ENCODE results near the gene IFT172. TPM values are rescaled to one million over a fixed set of nuclear protein-coding genes. Genes with fewer than 3 reads are reported as not detected.

The IFT172 gene
- total and polyA plus RNA-seq, 2 experiments from 2014 or later, result 8.6 to 9.9 TPM

GRCh38 chr2:27409321-27410073 is 80.0 kb downstream of the IFT172 start, which contains the start of gene PPM1G:
Gene PPM1G (minus strand): TSS chr2:27409591. CDS start chr2:27409422, 169 bp downstream.
- Histone ChIP-seq H3K9me3 (ENCODE audit: low read depth) (no peaks in the 10 kb centered on the region), H3K9me2 (ENCODE audit: insufficient read depth) (no peaks in the 10 kb centered on the region), H3K9ac (peak within 1 kb of the TSS; percentile 85), H3K79me2 (ENCODE audit: insufficient read depth) (peaks cover 49% of the 10 kb centered on the region), H3K27me3 (replicated peaks; ENCODE audit: insufficient read depth) (no peaks in the 10 kb centered on the region), H3K36me3 (ENCODE audit: low read depth) (no peaks in the 10 kb centered on the region), H3K4me1 (ENCODE audit: insufficient read depth) (peaks cover 12% of the 10 kb centered on the region), H3K4me2 (ENCODE audit: unreplicated experiment) (peak within 1 kb of the TSS; percentile 98), H4K20me1 (ENCODE audit: insufficient read depth) (no peaks in the 10 kb centered on the region), H3K4me3 (peak within 1 kb of the TSS; percentile 85), H3F3A (ENCODE audit: insufficient read depth) (peaks cover 12% of the 10 kb centered on the region), H2AFZ (peak within 1 kb of the TSS; percentile 100), H3K27ac (peak within 1 kb of the TSS; percentile 66)
- in situ Hi-C loops (cut with MboI), result no loop called here
- TF ChIP-seq EZH2phosphoT487 (IDR thresholded peaks at IDR 0.05; ENCODE audit: insufficient read depth, low read depth) (no peak), EZH2 (IDR thresholded peaks at IDR 0.05; ENCODE audit: insufficient read depth, poor library complexity, severe bottlenecking) (no peak)
- 1% methylated on average over 54 to 56 of the region's 82 CpGs for WGBS, 2 experiments (ENCODE audit: low coverage in 1 of 2, low lambda C conversion rate in 2 of 2, missing lambda C conversion rate in 2 of 2)
- DNase-seq, result peak; percentile 98

DNA sequence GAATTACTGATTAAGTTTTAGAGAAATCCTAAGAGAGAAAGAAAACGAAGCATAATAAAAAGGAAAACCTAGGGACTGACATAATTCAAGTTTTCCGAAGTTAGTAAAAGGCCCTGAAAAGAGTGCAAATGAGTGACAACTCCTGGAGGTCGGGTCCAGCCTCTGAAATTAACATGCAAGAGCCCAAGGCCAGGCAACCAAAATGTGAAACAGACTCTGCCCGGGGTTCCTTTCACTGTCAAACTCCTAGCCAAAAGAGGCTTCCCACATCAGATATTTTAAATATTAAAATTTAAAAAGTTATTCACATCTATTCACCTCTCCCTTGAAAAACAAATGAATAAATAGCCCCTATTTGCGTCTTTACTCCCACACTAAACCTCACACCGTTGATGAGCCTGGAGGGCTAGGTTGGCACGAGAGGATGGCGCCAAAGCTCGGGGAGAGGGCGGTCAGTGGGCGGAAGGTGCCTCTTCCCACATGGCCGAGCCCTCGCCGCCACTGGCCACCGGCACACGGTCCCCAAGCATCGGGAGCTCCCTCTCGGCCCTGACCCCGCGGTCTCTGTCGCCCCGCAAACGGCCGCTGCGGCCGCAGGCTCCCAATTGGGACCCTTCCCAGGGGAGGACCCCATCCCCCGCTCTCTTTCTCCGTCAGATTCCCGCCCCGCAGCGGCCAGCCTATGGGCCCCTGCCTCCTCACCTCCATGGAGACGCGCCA is 80.8 kb downstream of the IFT172 start:
- no peaks in the 10 kb centered on the region for H4K20me1 ChIP-seq (ENCODE audit: insufficient read depth)
- in situ Hi-C loops (cut with MboI), result no loop called here
- H3K4me1 ChIP-seq (ENCODE audit: insufficient read depth), result peaks cover 12% of the 10 kb centered on the region
- H3K27me3 ChIP-seq (replicated peaks; ENCODE audit: insufficient read depth), result no peaks in the 10 kb centered on the region
- peak overlapping the region; percentile 85 for H3K9ac ChIP-seq
- no peaks in the 10 kb centered on the region for H3K36me3 ChIP-seq (ENCODE audit: low read depth)
- H3K9me3 ChIP-seq (ENCODE audit: low read depth), result no peaks in the 10 kb centered on the region
- peak overlapping the region; percentile 100 for H2AFZ ChIP-seq
- 1 to 2% methylated on average over 23 to 32 of the region's 33 CpGs for WGBS, 2 experiments (ENCODE audit: low coverage in 1 of 2, low lambda C conversion rate in 2 of 2, missing lambda C conversion rate in 2 of 2)
- peak overlapping the region; percentile 64 for H3K27ac ChIP-seq
- no peaks in the 10 kb centered on the region for H3K9me2 ChIP-seq (ENCODE audit: insufficient read depth)
- peaks cover 56% of the 10 kb centered on the region for H3K79me2 ChIP-seq (ENCODE audit: insufficient read depth)
- peak overlapping the region; percentile 98 for H3K4me2 ChIP-seq (ENCODE audit: unreplicated experiment)
- H3F3A ChIP-seq (ENCODE audit: insufficient read depth), result peaks cover 12% of the 10 kb centered on the region
- H3K4me3 ChIP-seq, result peak overlapping the region; percentile 85
- peak; percentile 67 for DNase-seq
- TF ChIP-seq EZH2phosphoT487 (IDR thresholded peaks at IDR 0.05; ENCODE audit: insufficient read depth, low read depth) (no peak), EZH2 (IDR thresholded peaks at IDR 0.05; ENCODE audit: insufficient read depth, poor library complexity, severe bottlenecking) (no peak)

- WGBS, 2 experiments (ENCODE audit: low coverage in 1 of 2, low lambda C conversion rate in 2 of 2, missing lambda C conversion rate in 2 of 2), result 49% methylated on average over 16 of the region's 16 CpGs
- no peak for TF ChIP-seq EZH2 (IDR thresholded peaks at IDR 0.05; ENCODE audit: insufficient read depth, poor library complexity, severe bottlenecking)
- TF ChIP-seq EZH2phosphoT487 (IDR thresholded peaks at IDR 0.05; ENCODE audit: insufficient read depth, low read depth), result no peak
- H3K79me2 ChIP-seq (ENCODE audit: insufficient read depth), result peaks cover 64% of the 10 kb centered on the region
- DNase-seq, result peak; percentile 79
- H3K9ac ChIP-seq, result peak overlapping the region; percentile 85
- H3K4me3 ChIP-seq, result peak overlapping the region; percentile 85
- H3K4me1 ChIP-seq (ENCODE audit: insufficient read depth), result peaks cover 12% of the 10 kb centered on the region
- in situ Hi-C loops (cut with MboI), result no loop called here
- peak overlapping the region; percentile 64 for H3K27ac ChIP-seq
- H3K9me3 ChIP-seq (ENCODE audit: low read depth), result no peaks in the 10 kb centered on the region
- H3K27me3 ChIP-seq (replicated peaks; ENCODE audit: insufficient read depth), result no peaks in the 10 kb centered on the region
- H3K4me2 ChIP-seq (ENCODE audit: unreplicated experiment), result peak overlapping the region; percentile 98
- peak overlapping the region; percentile 100 for H2AFZ ChIP-seq
- no peaks in the 10 kb centered on the region for H4K20me1 ChIP-seq (ENCODE audit: insufficient read depth)
- no peaks in the 10 kb centered on the region for H3K36me3 ChIP-seq (ENCODE audit: low read depth)
- H3F3A ChIP-seq (ENCODE audit: insufficient read depth), result peaks cover 12% of the 10 kb centered on the region
- H3K9me2 ChIP-seq (ENCODE audit: insufficient read depth), result no peaks in the 10 kb centered on the region
Measured at GRCh38 chr2:27407798-27408491, 81.6 kb downstream of the IFT172 start.
